Peyer's patch (tissue), 4 donors: ENCODE results near the gene MAPK9. TPM values are rescaled to one million over a fixed set of nuclear protein-coding genes. Genes with fewer than 3 reads are reported as not detected.

Experiments
- DNase-seq, 3 donors: peaks; one replicate each; pipeline ENCODE4 v3.0.0-alpha.2; 2017 to 2019
- H3K27ac ChIP-seq, 4 donors: fragments of 200-600 bp; sonication (generic); one replicate each; pipeline ENCODE4 v1.5.1; 2016 to 2019
- H3K27me3 ChIP-seq, 2 donors: fragments of 200-600 bp; sonication (generic); one replicate each; pipeline ENCODE4 v1.5.1; 2019
- H3K36me3 ChIP-seq, 3 donors: fragments of 200-600 bp; sonication (generic); one replicate each; pipeline ENCODE4 v1.5.1; 2016 to 2019
- H3K4me1 ChIP-seq, 4 donors: fragments of 200-600 bp; sonication (generic); one replicate each; pipeline ENCODE4 v1.5.1; 2016 to 2019
- H3K4me3 ChIP-seq, 4 donors: fragments of 200-600 bp; sonication (generic); 1 replicate in 3 of 4; 2 replicates in 1 of 4; pipeline ENCODE4 v1.5.1; 2016 to 2019; ENCODE audit warnings: mild to moderate bottlenecking in 1 of 4
- H3K9me3 ChIP-seq, 4 donors: fragments of 200-600 bp; sonication (generic); one replicate each; pipeline ENCODE4 v1.5.1; 2016 to 2019; ENCODE audit warnings: mild to moderate bottlenecking in 1 of 4
- CTCF ChIP-seq, 6 experiments: fragments of 450-650 bp in 4 of 6; fragments of 200-600 bp in 2 of 6; sonication (generic) in 1 of 6; IDR thresholded peaks; one replicate each; pipeline ENCODE4 v1.5.1; 2017 to 2019; ENCODE audit warnings: antibody characterized with exemption in 6 of 6, mild to moderate bottlenecking in 3 of 6, moderate library complexity in 1 of 6
- POLR2A ChIP-seq, 2 donors: fragments of 450-650 bp; IDR thresholded peaks; one replicate each; pipeline ENCODE4 v1.5.1; 2017; ENCODE audit warnings: antibody characterized with exemption in 2 of 2, mild to moderate bottlenecking in 2 of 2, moderate library complexity in 2 of 2
- total RNA-seq, 4 donors: library from RNA; depleted of rRNA; stranded (reverse); fragments of >200 nt; gene quantifications; one replicate each; pipeline ENCODE4 v1.1.0, GENCODE V29; 2016

MAPK9 gene
- total RNA-seq, 4 donors from 2014 or later: 25.1 to 31.3 (median 28.8) TPM

GRCh38 chr5:180235077-180235476 is 56.8 kb downstream of the MAPK9 start:
- Histone ChIP-seq H3K36me3 (peaks cover 0 to 64% (median 5%) of the 10 kb centered on the region in 3 donors), H3K4me3 (no peak overlapping the region), H3K27me3 (no peaks in the 10 kb centered on the region), H3K27ac (no peak overlapping the region), H3K9me3 (peaks cover 0 to 3% (median 0%) of the 10 kb centered on the region in 4 donors), H3K4me1 (no peaks in the 10 kb centered on the region)
- TF ChIP-seq CTCF (IDR thresholded peaks at IDR 0.05) (no peak), POLR2A (IDR thresholded peaks at IDR 0.05) (no peak)
- DNase-seq: no peak

GRCh38 chr5:180234271-180234670 is 57.6 kb downstream of the MAPK9 start:
- Histone ChIP-seq H3K36me3 (peaks cover 0 to 56% (median 5%) of the 10 kb centered on the region in 3 donors), H3K27ac (no peak overlapping the region), H3K9me3 (peaks cover 0 to 3% (median 0%) of the 10 kb centered on the region in 4 donors), H3K27me3 (no peaks in the 10 kb centered on the region), H3K4me1 (no peaks in the 10 kb centered on the region), H3K4me3 (no peak overlapping the region)
- TF ChIP-seq POLR2A (IDR thresholded peaks at IDR 0.05) (no peak), CTCF (IDR thresholded peaks at IDR 0.05) (no peak)
- no peak for DNase-seq

GRCh38 chr5:180233729-180234128 is 58.2 kb downstream of the MAPK9 start:
- Histone ChIP-seq H3K27me3 (no peaks in the 10 kb centered on the region), H3K4me3 (no peak overlapping the region), H3K9me3 (peaks cover 0 to 3% (median 0%) of the 10 kb centered on the region in 4 donors), H3K4me1 (no peaks in the 10 kb centered on the region), H3K36me3 (peaks cover 0 to 51% (median 5%) of the 10 kb centered on the region in 3 donors), H3K27ac (no peak overlapping the region)
- TF ChIP-seq CTCF (IDR thresholded peaks at IDR 0.05) (no peak), POLR2A (IDR thresholded peaks at IDR 0.05) (no peak)
- no peak for DNase-seq

GRCh38 chr5:180230017-180230416 is 61.9 kb downstream of the MAPK9 start:
- Histone ChIP-seq H3K4me1 (no peaks in the 10 kb centered on the region), H3K27ac (no peak overlapping the region), H3K36me3 (peaks cover 0 to 30% (median 0%) of the 10 kb centered on the region in 3 donors), H3K9me3 (peaks cover 0 to 9% (median 3%) of the 10 kb centered on the region in 4 donors), H3K4me3 (no peak overlapping the region), H3K27me3 (no peaks in the 10 kb centered on the region)
- no peak for DNase-seq
- TF ChIP-seq CTCF (IDR thresholded peaks at IDR 0.05) (no peak), POLR2A (IDR thresholded peaks at IDR 0.05) (no peak)

- no peak for TF ChIP-seq CTCF (IDR thresholded peaks at IDR 0.05)
- TF ChIP-seq POLR2A (IDR thresholded peaks at IDR 0.05): no peak
- peaks cover 0 to 46% (median 6%) of the 10 kb centered on the region in 4 donors for H3K9me3 ChIP-seq
- no peaks in the 10 kb centered on the region for H3K27me3 ChIP-seq
These were observed 69.8 kb downstream of the MAPK9 start for GRCh38 chr5:180222056-180222455.

GRCh38 chr5:180217797-180218196 is 74.1 kb downstream of the MAPK9 start:
- TF ChIP-seq CTCF (IDR thresholded peaks at IDR 0.05) (no peak), POLR2A (IDR thresholded peaks at IDR 0.05) (no peak)
- Histone ChIP-seq H3K9me3 (peaks cover 0 to 46% (median 3%) of the 10 kb centered on the region in 4 donors), H3K27me3 (no peaks in the 10 kb centered on the region), H3K4me3 (no peak overlapping the region), H3K36me3 (no peaks in the 10 kb centered on the region), H3K4me1 (no peaks in the 10 kb centered on the region), H3K27ac (no peak overlapping the region)
- no peak for DNase-seq

More at GRCh38 chr5:180222056-180222455, 69.8 kb downstream of the MAPK9 start:
- Histone ChIP-seq H3K27ac (no peak overlapping the region), H3K4me1 (no peaks in the 10 kb centered on the region), H3K4me3 (no peak overlapping the region), H3K36me3 (peaks cover 0 to 6% (median 0%) of the 10 kb centered on the region in 3 donors)
- no peak for DNase-seq
